Neural cell (in vitro differentiated cells): ENCODE results near the gene TUBA4B. TPM values are rescaled to one million over a fixed set of nuclear protein-coding genes. Genes with fewer than 3 reads are reported as not detected.

ENCODE experiments used
- H2AFZ ChIP-seq: fragments of 200-600, 300-800 bp; sonication (generic), shearing (Covaris generic); 2 replicates; pipeline ENCODE4 v1.6.0; 2014; ENCODE audit warnings: low read depth, mild to moderate bottlenecking, antibody characterized with exemption, low read length, moderate library complexity
- H3F3A ChIP-seq: fragments of 200-600 bp; shearing (Covaris generic); 2 replicates; pipeline ENCODE4 v1.6.1; 2016; ENCODE audit warnings: mild to moderate bottlenecking, moderate library complexity, mixed read lengths, antibody characterized with exemption, low read length; ENCODE audit not compliant: insufficient read depth, poor library complexity, severe bottlenecking
- H3K27ac ChIP-seq: fragments of 200-600, 300-800 bp; sonication (generic), shearing (Covaris generic); 2 replicates; pipeline ENCODE4 v1.5.1; 2014; ENCODE audit warnings: mild to moderate bottlenecking, low read length, moderate library complexity
- H3K27me3 ChIP-seq: fragments of 300-800, 200-600 bp; sonication (generic), shearing (Covaris generic); 2 replicates; pipeline ENCODE4 v1.6.0; 2014; ENCODE audit warnings: mild to moderate bottlenecking, low read depth, low read length, moderate library complexity; ENCODE audit not compliant: insufficient read depth
- H3K36me3 ChIP-seq: fragments of 300-800, 200-600 bp; sonication (generic), shearing (Covaris generic); 2 replicates; pipeline ENCODE4 v1.5.1; 2014; ENCODE audit warnings: mild to moderate bottlenecking, antibody characterized with exemption, low read length, moderate library complexity; ENCODE audit not compliant: insufficient read depth
- H3K4me2 ChIP-seq: fragments of 300-800, 200-600 bp; sonication (generic), shearing (Covaris generic); 2 replicates; pipeline ENCODE4 v1.6.0; 2014; ENCODE audit warnings: mild to moderate bottlenecking, low read length
- H3K4me3 ChIP-seq: fragments of 300-800, 200-600 bp; sonication (generic), shearing (Covaris generic); 2 replicates; pipeline ENCODE4 v1.5.1; 2014; ENCODE audit warnings: mild to moderate bottlenecking, low read length, moderate library complexity
- H3K79me2 ChIP-seq: fragments of 200-600 bp; shearing (Covaris generic); replicated peaks from 2 replicates; pipeline ENCODE4 v1.6.0; 2014; ENCODE audit warnings: mild to moderate bottlenecking, low read length, moderate library complexity; ENCODE audit not compliant: insufficient read depth
- H3K9ac ChIP-seq: fragments of 300-800, 200-600 bp; sonication (generic), shearing (Covaris generic); 2 replicates; pipeline ENCODE4 v1.6.1; 2016; ENCODE audit warnings: mild to moderate bottlenecking, low read length, mixed read lengths
- H3K9me2 ChIP-seq: fragments of 200-600 bp; shearing (Covaris generic); 2 replicates; pipeline ENCODE4 v1.6.1; 2016; ENCODE audit warnings: mild to moderate bottlenecking, low read length, mixed read lengths; ENCODE audit not compliant: insufficient read depth
- H3K9me3 ChIP-seq: fragments of 200-600, 300-800 bp; sonication (generic), shearing (Covaris generic); 2 replicates; pipeline ENCODE4 v1.6.1; 2016; ENCODE audit warnings: mild to moderate bottlenecking, mixed run types, low read length, moderate library complexity, mixed read lengths
- H4K20me1 ChIP-seq: fragments of 200-600 bp; shearing (Covaris generic); 2 replicates; pipeline ENCODE4 v1.6.1; 2016; ENCODE audit warnings: mild to moderate bottlenecking, mixed run types; ENCODE audit not compliant: insufficient read depth
- CTCF ChIP-seq: fragments of 450-650 bp; IDR thresholded peaks from 2 replicates; pipeline ENCODE4 v1.5.1; 2014; ENCODE audit warnings: antibody characterized with exemption, mild to moderate bottlenecking, moderate library complexity; ENCODE audit not compliant: poor library complexity, severe bottlenecking
- EP300 ChIP-seq: fragments of 450-650 bp; conservative IDR thresholded peaks from 2 replicates; pipeline ENCODE4 v1.6.1; 2014; ENCODE audit warnings: antibody characterized with exemption, mild to moderate bottlenecking, moderate library complexity; ENCODE audit not compliant: poor library complexity, severe bottlenecking
- EZH2 ChIP-seq: fragments of 200-600, 300-800 bp; shearing (Covaris generic), sonication (generic); IDR thresholded peaks from 2 replicates; pipeline ENCODE4 v1.6.1; 2014; ENCODE audit warnings: antibody characterized with exemption, low read length, borderline replicate concordance, mild to moderate bottlenecking; ENCODE audit not compliant: insufficient read depth, poor library complexity, severe bottlenecking
- MXI1 ChIP-seq: fragments of 450-650 bp; conservative IDR thresholded peaks from 2 replicates; pipeline ENCODE4 v1.6.1; 2014; ENCODE audit warnings: antibody characterized with exemption, mild to moderate bottlenecking; ENCODE audit not compliant: poor library complexity, severe bottlenecking
- POLR2AphosphoS5 ChIP-seq: IDR thresholded peaks from 2 replicates; pipeline ENCODE4 v1.6.1; 2012
- RAD21 ChIP-seq: fragments of 450-650 bp; conservative IDR thresholded peaks from 2 replicates; pipeline ENCODE4 v1.6.1; 2014; ENCODE audit warnings: antibody characterized with exemption, mild to moderate bottlenecking, moderate library complexity
- SMC3 ChIP-seq: fragments of 450-650 bp; conservative IDR thresholded peaks from 2 replicates; pipeline ENCODE4 v1.6.1; 2014; ENCODE audit warnings: antibody characterized with exemption, mild to moderate bottlenecking, moderate library complexity; ENCODE audit not compliant: poor library complexity
- TAF1 ChIP-seq: IDR thresholded peaks from 2 replicates; pipeline ENCODE4 v1.6.1; 2012; ENCODE audit warnings: low read depth
- polyA plus RNA-seq: library from polyadenylated mRNA; depleted of rRNA; stranded (reverse); fragments of >200 nt; gene quantifications from 2 replicates; pipeline ENCODE4 v1.2.3, GENCODE V29; 2014
- TF ChIP-seq, protein P1 (sequence below): IDR thresholded peaks from 2 replicates; pipeline ENCODE4 v1.6.1; 2012; ENCODE audit warnings: borderline replicate concordance

Gene TUBA4B
- polyA plus RNA-seq, 1 donor from 2014 or later: not detected

- H4K20me1 ChIP-seq: no peaks in the 10 kb centered on the region
- H3K27ac ChIP-seq: peak within 1 kb of the TSS; percentile 96
- H3K4me2 ChIP-seq: peak within 1 kb of the TSS; percentile 95
- TF ChIP-seq RAD21 (peak; percentile 26), EP300 (peak; percentile 74), CTCF (peak; percentile 40), POLR2AphosphoS5 (peak; percentile 86), SMC3 (peak; percentile 45), TAF1 (peak; percentile 57), MXI1 (no peak), EZH2 (no peak)
- TF ChIP-seq, protein P1, sequence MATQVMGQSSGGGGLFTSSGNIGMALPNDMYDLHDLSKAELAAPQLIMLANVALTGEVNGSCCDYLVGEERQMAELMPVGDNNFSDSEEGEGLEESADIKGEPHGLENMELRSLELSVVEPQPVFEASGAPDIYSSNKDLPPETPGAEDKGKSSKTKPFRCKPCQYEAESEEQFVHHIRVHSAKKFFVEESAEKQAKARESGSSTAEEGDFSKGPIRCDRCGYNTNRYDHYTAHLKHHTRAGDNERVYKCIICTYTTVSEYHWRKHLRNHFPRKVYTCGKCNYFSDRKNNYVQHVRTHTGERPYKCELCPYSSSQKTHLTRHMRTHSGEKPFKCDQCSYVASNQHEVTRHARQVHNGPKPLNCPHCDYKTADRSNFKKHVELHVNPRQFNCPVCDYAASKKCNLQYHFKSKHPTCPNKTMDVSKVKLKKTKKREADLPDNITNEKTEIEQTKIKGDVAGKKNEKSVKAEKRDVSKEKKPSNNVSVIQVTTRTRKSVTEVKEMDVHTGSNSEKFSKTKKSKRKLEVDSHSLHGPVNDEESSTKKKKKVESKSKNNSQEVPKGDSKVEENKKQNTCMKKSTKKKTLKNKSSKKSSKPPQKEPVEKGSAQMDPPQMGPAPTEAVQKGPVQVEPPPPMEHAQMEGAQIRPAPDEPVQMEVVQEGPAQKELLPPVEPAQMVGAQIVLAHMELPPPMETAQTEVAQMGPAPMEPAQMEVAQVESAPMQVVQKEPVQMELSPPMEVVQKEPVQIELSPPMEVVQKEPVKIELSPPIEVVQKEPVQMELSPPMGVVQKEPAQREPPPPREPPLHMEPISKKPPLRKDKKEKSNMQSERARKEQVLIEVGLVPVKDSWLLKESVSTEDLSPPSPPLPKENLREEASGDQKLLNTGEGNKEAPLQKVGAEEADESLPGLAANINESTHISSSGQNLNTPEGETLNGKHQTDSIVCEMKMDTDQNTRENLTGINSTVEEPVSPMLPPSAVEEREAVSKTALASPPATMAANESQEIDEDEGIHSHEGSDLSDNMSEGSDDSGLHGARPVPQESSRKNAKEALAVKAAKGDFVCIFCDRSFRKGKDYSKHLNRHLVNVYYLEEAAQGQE: no peak
- peaks cover 17% of the 10 kb centered on the region for H3K79me2 ChIP-seq
- peaks cover 6% of the 10 kb centered on the region for H3F3A ChIP-seq
- H2AFZ ChIP-seq: peak within 1 kb of the TSS; percentile 41
- no peaks in the 10 kb centered on the region for H3K36me3 ChIP-seq
- H3K9me2 ChIP-seq: no peaks in the 10 kb centered on the region
- H3K4me3 ChIP-seq: peak within 1 kb of the TSS; percentile 78
- H3K9me3 ChIP-seq: no peaks in the 10 kb centered on the region
- H3K27me3 ChIP-seq: no peaks in the 10 kb centered on the region
- peak within 1 kb of the TSS; percentile 93 for H3K9ac ChIP-seq
Observed at GRCh38 chr2:219229305-219230058, 23.6 kb upstream of the TUBA4B start, which contains the start of the genes ANKZF1 and ATG9A. Gene ANKZF1 (plus strand): TSS chr2:219229806. CDS start chr2:219230258, 452 bp downstream. Gene ATG9A (minus strand): TSS chr2:219229636. CDS start chr2:219228024, 1,612 bp downstream.

DNA sequence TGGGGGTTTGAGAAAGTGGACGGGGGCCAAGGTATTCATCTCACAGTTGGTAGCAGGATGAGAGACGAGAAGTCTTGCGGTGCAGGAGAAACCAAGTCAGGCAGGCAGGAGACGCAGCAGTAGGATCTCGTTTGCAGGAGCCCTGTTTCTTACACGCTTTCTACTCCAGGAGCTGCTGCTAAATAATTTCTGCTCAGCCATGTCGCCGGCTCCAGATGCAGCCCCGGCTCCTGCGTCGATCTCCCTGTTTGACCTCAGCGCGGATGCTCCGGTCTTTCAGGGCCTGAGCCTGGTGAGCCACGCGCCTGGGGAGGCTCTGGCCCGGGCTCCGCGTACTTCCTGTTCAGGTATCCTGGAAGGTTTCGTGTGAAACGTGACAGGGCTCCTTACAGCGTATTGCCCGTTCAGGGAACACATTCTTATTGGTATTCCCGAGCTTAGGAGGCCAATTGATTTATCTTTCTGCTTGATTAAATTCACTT is 22.9 kb upstream of the TUBA4B start:
- no peaks in the 10 kb centered on the region for H3K9me2 ChIP-seq
- no peaks in the 10 kb centered on the region for H3K36me3 ChIP-seq
- no peaks in the 10 kb centered on the region for H4K20me1 ChIP-seq
- peak overlapping the region; percentile 78 for H3K4me3 ChIP-seq
- peaks cover 17% of the 10 kb centered on the region for H3K79me2 ChIP-seq
- H3K27me3 ChIP-seq: no peaks in the 10 kb centered on the region
- TF ChIP-seq RAD21 (peak; percentile 48), MXI1 (peak; percentile 87), CTCF (no peak), SMC3 (no peak), POLR2AphosphoS5 (no peak)
- peak overlapping the region; percentile 96 for H3K27ac ChIP-seq
- H3K9me3 ChIP-seq: no peaks in the 10 kb centered on the region
- H3K4me2 ChIP-seq: peak overlapping the region; percentile 76
- no peak overlapping the region for H2AFZ ChIP-seq
- H3F3A ChIP-seq: peaks cover 6% of the 10 kb centered on the region
- peak overlapping the region; percentile 74 for H3K9ac ChIP-seq
